GM21528 (cell line): ENCODE data around the gene UVSSA.
"Not testable (repeated sequence)": the region's sequence is repeated elsewhere in the genome, so short reads cannot be mapped to it uniquely, and the experiment has no call there.

Source experiments
- ATAC-seq: cut with Tn5 transposase; IDR thresholded peaks from one replicate; pipeline ENCODE4 v1.9.1; 2021; ENCODE audit warnings: mild to moderate bottlenecking, moderate library complexity; ENCODE audit not compliant: unreplicated experiment, low FRiP score

UVSSA gene

DNA sequence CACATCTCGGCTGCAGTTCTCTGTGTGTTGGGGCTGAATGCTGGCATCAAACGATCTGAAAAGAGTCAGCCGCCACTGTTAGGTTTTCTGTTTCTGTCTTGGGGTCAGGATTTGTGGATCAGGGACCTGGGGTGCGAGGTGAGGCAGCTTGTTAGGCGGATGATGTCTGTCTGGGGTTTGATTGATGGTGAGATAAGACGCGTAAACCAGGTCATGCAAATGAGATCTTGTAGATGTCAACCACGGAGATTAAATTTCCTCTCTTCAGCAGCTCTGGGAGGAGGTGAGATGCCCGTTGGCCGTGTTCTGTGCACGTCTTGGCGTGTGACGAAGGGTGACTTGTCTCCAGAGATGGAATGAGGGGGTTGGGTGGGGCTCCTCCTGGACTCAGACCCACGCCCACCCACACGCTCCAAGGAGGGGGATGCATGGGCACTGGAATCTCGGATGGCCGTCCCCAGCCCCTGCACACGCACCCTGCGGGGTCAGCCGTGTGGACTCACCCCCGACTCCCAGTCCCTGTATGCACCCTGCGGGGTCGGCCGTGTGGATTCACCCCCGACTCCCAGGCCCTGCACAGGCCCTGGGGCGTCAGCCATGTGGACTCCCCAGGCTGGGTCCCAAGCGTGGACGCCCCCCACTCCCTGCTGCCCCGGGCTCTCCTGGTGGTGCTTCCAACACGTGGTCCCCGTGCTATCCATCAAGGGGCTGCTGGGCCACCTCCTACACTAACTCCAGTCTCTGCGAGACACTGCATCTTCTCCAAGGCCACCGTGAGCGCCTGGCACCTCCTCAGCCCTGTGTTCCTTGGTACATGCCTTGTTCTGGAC is 16.0 kb upstream of the UVSSA start:
- no peak for ATAC-seq

GRCh38 chr4:1331591-1332353 is 15.2 kb upstream of the UVSSA start:
- no peak for ATAC-seq

DNA sequence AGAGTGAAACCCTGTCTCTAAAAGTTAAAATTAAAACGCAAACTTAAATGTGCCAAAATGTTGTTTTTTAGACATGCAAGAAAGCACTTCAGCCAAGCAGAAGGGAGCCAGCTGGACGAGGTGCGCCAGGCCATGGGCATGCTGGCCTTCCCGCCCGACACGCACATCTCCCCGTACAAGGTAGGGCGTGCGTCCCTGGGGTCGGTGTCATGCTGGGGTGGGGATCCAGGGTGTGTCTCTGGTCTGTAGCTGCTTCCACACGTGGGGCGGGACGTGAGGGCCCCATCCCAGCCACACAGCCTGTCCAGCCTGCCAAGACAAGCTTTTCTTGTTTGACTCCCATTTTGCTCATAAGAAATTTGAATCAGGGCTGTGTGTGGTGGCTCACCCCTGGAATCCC is 14.3 kb upstream of the UVSSA start:
- no peak for ATAC-seq

GRCh38 chr4:1333256-1333655 is 13.8 kb upstream of the UVSSA start:
- ATAC-seq, result no peak

DNA sequence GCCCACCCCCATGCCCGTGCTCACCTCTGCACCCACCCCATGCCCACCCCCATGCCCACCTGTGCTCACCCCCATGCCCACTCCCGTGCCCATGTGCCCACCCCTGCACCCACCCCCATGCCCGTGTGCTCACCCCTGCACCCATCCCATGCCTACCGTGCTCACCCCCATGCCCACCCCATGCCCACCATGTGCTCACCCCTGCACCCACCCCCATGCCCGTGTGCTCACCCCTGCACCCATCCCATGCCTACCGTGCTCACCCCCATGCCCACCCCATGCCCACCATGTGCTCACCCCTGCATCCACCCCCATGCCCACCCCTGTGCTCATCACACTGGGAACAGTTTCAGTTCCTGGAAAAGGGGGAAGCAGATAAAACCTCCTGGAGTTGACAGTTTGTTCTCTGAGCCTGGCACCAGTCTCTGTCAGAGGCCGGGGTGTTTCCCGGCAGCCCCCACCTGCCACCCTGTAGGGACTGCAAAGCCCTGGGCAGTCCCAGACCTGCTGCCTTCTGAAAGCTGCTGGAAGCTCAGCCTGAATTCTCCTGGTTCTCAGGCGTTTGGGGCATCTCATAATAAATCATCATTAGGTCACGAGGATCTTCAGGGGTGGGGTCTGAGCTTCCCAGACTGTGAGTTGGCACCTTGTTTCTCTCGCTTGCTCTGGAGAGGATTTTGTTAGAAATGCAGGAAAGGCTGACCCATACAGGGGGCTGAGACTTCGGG is 13.0 kb upstream of the UVSSA start:
- not testable (repeated sequence) for ATAC-seq

DNA sequence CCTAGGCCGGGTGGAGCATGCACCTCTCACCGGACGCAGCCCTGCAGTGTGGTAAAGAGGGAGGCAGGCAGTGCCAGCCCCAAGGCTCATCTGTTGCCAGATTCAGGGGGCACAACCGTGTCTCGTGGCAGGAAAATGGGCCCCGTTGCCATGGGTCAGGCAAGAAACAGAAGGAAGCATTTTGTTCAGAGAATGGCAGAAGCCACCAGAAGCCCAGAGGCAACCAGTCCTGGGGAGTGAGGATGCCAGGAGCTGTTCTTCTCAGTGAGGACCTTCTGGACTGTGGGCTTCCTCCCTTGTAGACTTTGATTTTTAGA is 12.5 kb upstream of the UVSSA start:
- ATAC-seq, result no peak

- not testable (repeated sequence) for ATAC-seq
Measured at GRCh38 chr4:1335193-1335883, 11.7 kb upstream of the UVSSA start.

DNA sequence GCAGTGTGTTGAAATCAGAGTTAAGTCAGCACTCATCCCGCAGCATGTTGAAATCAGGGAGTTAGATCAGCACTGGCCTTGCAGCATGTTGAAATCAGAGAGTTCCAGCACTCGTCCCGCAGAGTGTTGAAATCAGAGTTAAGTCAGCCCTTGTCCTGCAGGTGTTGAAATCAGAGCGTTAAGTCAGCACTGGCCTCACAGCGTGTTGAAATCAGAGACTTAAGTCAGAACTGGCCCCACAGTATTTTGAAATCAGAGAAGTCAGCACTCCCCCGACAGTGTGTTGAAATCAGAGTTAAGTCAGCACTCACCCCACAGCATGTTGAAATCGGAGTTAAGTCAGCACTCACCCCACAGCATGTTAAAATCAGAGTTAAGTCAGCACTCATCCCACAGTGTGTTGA is 10.9 kb upstream of the UVSSA start:
- no peak for ATAC-seq

DNA sequence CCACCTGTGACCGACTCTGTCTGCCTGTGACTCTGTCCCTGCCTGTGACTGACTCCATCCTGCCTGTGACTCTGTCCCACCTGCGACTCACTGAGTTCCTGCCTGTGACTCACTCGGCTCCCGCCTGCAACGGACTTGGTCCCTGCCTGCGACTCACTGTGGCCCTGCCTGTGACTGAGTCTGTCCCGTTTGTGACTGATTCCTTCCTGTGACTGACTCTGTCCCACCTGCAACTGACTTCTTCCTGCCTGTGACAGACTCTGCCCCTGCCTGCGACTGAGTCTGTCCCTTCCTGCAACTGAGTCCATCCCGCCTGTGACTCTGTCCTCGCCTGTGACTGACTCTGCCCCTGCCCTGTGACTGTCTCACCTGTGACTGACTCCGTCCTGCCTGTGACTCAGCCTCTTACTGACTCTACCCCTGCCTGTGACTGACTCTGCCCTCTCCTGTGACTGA is 9.6 kb upstream of the UVSSA start:
- ATAC-seq, result no peak

DNA sequence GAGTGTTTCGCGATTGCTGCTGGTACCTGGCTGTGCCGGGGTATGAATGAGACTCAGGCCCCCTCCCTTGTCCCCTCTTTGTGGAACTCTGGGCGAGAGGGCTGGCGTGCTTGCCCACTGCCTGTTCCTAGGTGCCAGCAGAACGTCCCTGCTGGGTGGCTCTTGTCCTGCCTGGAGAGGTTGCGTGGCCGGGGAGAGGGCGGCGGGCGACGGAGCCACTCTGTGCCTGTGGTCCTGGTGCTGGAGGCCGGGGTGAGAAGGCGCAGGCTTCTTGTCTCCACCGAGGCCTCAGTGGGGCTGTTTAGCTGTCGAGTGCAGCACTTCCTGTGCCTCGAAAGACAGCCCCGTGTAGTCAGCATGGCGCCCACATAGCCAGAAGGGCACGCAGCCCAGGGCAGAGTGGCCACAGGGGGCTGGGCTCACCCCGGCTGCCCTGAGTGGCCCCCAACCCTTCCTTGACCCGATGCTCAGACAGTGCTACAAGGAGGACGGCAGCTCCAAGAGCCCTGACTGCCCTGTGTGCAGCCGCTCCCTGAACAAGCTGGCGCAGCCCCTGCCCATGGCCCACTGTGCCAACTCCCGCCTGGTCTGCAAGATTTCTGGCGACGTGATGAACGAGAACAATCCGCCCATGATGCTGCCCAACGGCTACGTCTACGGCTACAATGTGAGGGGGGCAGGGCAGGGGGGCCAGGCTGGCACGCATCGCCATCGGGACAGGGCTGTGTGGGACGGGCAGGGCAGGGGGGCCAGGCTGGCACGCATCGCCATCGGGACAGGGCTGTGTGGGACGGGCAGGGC is 8.9 kb upstream of the UVSSA start:
- ATAC-seq, result no peak

- ATAC-seq, result no peak
Measured at GRCh38 chr4:1338752-1339414, 8.1 kb upstream of the UVSSA start.

- ATAC-seq, result no peak
Measured at GRCh38 chr4:1339489-1339888, 7.5 kb upstream of the UVSSA start.

- ATAC-seq, result no peak
Measured at GRCh38 chr4:1340181-1340747, 6.7 kb upstream of the UVSSA start.

- ATAC-seq, result no peak
Measured at GRCh38 chr4:1340861-1341260, 6.1 kb upstream of the UVSSA start.

- no peak for ATAC-seq
Measured at GRCh38 chr4:1342003-1342402, 5.0 kb upstream of the UVSSA start.

DNA sequence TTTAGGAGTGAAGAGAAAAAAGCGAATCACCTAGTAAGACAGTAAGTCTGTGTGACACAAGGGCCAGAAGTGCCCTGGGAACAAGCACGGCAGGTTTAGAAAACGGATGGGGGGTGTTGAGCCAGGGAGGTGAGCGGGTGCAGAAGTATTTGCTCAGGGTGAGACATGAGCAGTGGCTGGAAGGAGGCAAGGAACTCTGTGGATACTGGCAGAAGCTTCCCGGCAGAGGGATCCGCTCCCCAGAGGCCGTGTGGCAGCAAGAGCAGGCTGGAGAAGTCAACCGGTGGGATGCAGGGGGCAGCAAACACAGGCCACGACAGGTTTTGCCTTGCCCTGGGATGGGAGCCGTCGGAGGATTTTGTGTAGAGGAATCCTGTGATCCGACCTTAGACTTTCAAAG is 2.3 kb upstream of the UVSSA start:
- ATAC-seq, result no peak

DNA sequence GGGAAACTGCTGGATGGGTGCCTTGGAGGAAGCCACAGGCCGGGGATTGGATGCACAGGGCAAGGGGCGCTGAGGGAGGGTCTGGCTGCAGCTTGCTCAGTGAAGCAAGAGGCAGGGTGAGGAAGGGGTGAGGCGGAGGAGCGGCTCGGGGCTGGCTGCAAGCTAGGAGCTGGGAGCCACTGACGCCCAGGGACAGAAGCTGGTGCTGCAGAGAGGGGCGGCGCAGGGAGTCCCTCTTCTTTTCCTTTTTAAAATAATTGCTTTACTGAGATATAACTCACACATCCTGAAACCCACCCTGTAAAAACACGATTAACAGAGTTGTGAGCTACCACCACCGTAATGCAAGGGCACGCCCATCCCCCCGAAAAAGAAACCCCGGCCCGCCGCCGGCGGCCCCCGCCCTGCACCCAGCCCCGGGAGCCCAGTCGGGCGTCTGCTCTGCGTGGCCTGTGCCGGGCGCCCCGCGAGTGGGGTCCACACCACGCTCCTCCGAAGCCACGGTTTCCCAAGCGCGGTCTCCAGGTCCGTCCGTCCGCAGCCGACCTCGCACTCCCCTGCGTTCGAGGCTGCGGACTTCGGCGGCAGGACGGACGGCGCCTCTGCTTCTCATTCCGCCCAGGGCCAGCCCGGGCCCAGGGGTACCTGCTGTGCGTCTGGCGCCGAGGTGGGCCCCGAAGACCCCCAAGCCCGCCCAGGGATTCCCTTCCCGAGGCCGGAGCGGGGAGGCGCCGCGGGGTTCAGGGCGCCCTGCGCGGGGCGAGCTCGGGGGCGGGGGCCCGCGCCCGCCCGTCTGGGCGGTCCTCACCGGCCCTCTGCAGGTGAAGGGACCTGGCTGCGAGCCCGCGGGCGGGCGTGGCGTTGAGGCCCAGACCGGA is 866 bp upstream of the UVSSA start:
- peak; percentile 31 for ATAC-seq

- peak; percentile 40 for ATAC-seq
Measured at GRCh38 chr4:1347410-1347864, 429 bp downstream of the UVSSA start.
